Activated T-helper 1 cell treated with anti-CD3 and anti-CD28 coated beads, Interleukin-2, amount 50 U/mL, for 16 hours (primary cell): ENCODE results near the gene FBXO8.

Source experiments
- DNase-seq, 2 donors: peaks; one replicate each; pipeline ENCODE4 v3.0.0-alpha.2; 2020; ENCODE audit warnings: low read depth in 1 of 2, low spot score in 1 of 2

FBXO8 gene

DNA sequence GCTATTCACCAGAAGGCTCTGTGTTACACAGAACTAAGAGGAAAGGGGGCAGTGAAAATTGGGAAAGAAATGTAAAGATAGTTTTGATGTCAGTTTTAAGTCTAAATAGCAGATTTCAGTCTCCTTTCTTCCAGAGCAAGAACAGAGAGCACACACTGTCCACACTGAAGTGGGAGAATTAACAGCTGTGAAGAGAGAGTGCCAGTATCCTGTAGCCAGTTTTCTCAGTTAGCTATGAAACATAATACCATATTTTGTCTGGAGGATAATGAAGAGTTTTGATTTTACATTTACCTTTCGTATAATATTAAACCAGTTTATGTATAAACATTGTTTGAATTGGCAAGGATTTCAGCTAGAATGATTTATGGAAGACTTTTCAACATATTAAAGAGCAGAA, 35.1 kb downstream of the FBXO8 start:
- DNase-seq = no peak

DNA sequence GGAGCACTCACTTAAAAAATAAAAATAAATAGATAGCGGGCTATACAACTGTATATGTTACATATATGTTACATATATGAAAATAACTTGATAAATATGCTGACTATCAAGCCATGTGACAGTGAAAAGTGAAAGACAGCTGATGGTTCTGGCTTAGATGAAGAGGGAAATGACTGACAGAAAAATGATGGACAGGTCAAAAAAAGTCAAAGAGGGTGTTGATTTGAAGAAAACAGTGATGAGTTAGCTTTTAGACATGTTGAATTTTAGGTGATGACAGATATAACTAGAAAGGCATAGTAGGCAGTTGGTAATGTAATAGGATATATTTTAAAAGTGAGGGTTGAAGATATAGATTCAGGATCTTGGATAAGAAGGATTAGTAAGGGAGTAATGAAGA, 37.8 kb downstream of the FBXO8 start:
- DNase-seq = no peak

DNA sequence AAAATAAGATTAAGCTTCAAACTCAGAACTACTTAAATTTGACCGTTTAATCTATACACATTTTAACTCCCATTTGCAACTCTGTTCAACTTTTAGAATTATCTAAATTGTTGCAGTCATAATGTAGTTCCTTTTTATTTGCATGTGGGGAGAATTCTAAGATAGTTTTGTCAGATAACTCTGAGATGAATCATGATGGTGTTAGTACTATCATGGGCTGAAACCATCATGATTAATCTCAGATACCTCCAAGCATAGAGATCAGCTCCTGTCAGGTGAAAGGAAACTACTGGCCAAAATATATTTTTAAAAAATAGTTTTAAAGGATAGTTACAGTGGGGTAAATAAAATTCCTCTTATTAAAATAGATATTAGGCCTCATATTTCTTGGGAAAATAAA, 39.0 kb downstream of the FBXO8 start:
- no peak for DNase-seq

DNA sequence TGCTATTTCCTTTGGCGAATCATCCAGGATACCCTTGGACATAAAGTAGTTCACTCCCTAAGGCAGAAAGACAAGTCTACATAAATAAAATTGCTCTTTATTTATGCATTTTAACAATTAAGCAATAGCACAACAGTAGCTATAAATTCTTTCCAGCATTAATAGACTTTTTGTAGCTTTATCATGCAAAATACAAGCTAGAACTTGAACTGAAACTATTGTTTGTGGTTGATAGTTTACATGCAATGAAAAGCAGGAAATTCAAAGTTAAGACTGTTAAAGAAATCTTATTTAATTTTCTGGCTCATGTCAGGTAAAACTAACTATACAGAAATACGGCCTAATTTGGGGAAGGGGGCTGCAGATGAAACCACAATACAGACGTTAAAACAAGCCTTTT, 42.3 kb downstream of the FBXO8 start:
- no peak for DNase-seq

DNA sequence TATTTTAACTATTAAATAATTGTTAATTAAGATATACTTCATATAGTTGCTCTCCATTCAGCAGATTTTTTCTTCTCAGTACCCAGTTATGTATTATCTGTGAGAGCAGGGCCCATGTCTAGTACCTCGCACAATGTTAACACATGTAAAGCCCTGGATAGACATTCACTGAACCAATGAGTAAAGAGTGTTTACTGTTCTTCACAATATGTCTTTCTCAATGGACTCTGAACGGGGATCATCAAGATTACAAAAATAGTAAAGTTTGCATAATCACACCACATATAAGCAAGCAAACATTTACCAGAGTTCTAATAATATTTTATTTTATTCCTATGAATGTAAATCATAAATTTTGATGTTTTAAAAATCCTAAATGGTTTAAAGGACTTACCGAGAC, 47.1 kb downstream of the FBXO8 start:
- DNase-seq = no peak

DNA sequence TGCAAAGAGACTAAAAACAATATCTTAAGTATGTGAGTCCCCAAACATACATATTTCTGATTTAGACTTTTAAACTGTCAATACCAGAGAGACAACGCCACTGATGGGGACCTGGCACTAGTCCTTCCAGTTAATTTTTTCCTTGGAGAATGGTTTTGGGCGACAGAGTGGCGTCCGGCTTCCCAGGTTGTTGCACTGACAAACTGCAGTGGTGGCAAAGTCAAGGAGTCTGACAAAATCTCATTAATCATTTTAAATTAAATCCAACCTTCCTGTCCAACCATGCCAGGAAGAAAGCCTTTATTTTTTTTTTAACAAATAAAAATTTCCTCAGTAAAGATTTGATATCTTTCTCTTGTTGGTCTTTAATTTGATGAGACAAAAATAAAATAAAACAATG, 52.8 kb downstream of the FBXO8 start:
- no peak for DNase-seq

DNA sequence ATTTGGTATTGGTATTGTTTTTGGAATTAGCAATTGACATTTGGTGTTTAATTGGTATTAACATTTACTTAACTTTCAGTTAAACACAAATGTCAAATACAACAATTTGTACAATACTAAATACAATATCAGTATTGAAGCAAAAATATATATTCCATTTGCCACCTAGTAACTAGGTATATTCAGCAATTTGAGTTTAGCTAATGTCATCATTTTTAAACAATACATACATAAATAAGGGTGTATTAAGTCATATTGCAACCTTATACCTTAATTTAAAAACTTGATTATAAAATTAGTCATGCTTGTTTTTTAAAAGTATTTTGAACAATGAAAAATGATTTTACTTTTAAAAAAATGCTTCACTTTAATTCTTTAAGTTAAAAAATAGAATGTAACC, 53.3 kb downstream of the FBXO8 start:
- DNase-seq = no peak

DNA sequence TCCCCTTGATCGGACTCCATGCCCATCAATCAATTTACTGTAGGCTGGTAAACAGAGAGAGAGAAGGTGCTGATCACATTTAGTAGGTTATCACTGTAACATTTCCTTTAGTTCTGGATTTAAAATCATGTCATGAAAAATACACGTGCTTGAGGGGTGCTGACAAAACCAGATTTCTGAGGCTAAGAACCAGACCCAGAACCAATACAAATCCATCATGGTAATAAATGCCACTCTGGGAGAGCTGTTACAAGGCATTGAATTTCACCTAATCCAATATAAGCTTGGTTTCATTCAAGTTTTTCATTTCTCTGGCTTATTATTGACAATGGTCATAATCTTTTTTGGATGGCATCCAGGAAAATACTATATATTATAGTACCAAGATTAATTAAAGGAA, 54.5 kb downstream of the FBXO8 start:
- DNase-seq = no peak

DNA sequence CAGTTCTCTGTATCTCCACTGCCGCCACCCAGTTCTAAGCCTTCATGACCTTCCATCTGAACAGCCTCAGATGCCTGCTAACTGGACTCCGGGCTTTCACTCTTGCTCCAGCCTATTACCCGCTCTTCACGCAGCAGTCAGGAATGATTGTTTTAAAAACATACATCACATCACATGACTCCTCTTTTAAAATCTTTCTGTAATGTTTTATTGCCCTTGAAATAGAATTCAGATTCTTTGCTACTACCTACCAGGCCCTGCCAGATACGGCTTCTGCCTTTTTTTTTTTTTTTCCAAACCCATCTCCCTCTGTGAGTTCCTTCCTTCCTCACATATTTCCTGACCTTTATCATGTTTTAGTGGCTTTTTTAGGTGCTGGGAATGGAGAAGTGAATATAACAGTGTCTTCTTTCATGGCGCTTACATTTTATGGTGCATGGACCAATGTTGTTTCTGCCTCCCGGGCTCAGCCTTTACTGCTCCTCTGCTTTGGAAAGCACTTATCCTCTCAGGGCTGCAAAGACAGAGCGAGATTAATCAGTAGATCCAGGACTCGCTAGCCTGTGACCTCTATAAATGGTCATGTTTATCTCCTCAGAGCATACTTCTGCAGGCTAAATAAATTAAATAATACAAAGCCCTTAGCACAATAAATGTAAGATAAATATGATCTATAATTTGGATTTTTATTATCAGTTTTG, 58.0 kb downstream of the FBXO8 start:
- no peak for DNase-seq

DNA sequence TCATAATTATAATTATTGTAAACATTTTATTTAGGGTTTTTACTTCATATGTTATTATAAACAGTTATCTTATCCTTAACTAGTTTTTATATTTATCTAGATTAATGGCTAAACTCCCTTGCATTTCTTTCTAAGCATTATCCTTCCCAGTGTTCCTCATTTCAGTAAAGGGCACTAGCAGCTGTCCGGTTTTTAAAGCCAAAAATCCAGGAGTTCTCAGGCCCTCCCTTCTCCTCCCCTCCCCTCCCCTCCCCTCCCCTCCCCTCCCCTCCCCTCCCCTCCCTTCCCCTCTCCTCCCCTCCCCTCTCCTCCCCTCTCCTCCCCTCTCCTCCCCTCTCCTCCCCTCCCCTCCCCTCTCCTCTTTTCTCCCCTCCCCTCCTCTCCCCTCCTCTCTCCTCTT, 58.9 kb downstream of the FBXO8 start:
- no peak for DNase-seq

DNA sequence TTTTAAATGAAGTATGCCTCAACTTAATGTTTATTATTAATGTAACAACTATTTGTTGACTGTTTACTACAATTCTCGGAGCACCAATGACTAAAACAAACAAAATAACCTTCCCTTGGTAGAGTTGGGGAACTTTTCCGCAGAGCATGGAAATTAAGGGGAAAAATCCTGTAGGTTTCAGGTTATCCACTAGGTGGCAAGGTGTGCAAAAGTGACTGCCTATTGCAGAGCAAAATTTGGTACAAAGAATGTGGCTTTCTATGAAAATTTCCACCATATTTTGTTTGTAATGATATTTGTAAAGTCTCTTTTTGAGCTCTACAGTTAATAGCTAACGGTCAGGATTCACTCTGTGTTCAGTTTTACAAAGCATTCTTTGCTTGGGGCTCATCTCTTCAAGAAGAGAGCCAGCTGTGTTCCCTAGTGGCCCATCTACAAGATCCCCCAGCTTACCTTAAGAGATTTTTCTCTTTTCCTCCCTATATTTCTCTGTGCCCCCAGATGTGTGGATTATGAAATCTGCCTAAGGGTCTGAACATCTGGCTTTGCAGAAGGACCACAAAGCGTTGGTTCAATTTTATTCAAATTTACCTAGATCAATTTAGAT, 61.1 kb downstream of the FBXO8 start:
- DNase-seq = no peak

DNA sequence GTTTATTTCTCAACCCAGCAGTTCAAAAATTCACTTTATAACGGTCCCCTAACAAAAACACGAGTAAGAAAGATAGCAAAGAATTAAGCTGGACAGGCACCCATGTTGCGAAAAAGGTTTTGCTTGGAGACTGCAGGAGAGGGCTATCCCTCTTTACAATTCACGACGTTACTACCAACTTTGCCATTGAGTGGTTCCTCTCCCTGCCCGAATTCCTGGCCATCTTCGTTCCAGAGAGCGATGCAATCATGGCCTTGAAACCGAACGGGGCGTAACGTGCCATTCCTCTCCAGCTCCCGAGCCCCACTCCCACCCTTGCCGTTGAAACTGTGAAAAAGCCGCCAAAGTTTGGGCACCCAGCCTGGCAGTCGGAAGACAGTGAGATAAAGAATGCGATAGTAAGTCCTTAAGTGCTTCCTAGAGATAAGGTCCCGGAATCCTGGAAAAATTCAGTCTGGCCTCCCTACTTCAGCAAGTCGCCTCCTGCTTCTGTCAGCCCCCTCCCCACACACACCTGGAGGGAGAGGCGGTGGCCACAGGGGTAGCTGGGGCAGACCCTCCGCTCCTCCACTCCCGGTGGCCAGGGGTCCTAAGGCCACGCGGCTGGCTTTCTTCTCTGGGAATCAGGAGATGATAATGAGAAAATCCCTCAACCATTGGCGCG, 65.2 kb downstream of the FBXO8 start:
- DNase-seq = no peak

DNA sequence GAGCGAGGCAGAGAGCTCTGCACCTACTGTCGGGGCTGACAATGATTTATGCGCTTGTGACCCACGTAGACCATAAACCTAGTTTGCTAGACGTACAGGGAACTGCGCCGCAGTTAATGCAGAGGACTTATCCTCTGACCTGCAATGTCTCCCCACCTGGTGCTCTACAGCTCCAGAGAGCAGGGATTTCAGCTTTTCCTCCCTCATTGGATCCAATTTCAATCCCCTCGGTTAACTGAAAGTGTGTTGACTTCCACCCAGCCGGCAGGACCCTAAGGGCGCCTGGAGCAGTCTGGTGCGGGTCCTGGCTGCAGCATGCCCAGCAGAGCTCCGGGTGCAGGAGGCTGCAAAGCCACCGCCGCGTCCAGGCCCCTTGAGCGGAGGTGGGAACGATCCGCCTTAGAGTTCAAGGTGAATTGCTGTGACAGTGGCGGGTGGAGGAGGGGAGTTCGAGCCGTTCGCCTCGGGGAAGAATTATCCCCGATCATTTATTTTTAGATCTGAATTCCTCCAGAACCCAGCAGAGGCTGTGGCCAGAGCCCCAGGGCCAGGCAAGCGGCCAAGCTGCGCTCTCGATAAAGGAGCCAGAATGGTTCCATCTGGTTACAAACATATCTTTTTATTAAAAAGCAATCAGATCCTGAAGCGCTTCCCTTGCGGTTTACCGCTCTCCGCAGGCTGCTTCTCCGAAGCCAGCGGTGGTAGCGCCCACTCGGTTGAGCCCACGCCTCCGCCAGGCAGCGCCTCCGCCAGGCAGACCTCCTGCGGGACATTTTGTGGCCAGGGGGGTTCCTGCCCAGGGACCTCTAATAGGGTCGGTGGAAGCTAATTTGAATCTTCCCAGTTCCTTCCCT, 66.0 kb downstream of the FBXO8 start:
- DNase-seq = no peak

DNA sequence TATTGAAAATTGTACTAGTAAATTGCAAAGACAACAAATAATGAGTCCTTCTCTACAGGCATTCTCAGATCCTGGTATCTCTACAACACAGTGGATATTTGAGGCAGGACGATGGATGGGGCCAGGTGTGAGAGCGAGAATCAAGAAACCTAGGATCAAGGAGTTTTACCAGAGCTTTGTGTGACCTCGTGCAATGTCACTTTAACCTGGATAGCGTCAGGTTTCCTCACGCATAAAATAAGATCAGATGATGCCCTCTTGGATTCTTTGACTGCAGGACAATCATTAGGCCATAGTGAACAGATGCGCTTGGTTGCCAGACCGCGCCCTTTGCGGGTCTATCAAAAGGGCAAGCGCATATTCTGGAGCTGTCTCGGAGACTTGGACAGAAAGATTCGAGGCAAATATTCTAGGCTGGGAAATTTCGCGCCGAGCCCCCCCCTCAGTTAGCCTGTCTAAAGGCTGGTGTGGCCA, 66.6 kb downstream of the FBXO8 start:
- no peak for DNase-seq

DNA sequence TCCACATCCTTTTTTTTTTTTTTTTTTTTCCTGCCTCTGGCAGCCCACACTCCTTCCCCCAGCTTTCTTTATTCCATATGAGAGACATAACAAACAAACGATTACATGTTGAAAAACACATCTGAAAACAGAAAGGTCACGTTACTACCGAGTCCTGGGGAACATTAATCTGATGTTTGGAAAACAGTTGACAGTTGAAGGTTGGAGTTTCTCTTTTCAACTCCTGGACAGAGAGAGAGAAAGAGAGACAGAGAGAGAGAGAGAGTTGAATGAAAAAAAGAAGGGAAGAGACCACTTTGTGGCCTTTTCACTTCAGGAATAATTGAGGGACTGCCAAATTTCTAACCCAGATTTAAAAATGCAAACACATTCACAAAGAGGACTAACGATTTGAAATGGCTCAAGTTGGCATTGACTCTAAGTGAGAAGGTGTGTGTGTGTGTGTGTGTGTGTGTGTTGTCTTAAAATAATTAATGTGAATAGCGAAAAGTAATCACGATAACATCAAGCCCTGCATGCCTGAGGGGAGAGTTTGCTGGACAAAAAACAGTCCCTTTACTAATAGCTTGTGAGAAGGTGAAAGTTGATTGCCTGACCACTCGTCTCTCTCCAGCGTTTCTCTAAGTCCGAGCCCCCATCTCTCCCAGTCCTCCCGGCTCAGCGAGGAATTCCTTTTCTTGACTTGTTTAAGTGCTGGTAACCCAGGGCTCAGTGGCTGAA, 67.3 kb downstream of the FBXO8 start:
- DNase-seq = no peak

DNA sequence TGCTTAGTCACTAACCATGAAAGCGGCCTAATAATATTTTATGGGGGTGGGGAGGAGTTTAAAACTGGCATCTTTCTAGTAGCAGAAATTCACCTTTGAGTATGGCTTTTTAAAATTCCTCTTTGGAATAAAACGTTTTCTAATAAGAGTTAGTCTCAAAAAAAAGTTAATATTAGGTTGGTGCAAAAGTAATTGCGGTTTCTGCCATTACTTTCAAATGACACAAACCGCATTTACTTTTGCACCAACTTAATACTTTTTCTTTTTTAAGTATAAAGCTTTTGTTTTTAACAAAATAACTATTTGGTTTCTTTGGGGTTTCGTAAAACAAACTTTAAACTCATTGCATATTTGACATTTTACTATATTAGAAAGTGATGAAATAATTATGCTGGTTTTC, 68.4 kb downstream of the FBXO8 start:
- no peak for DNase-seq

DNA sequence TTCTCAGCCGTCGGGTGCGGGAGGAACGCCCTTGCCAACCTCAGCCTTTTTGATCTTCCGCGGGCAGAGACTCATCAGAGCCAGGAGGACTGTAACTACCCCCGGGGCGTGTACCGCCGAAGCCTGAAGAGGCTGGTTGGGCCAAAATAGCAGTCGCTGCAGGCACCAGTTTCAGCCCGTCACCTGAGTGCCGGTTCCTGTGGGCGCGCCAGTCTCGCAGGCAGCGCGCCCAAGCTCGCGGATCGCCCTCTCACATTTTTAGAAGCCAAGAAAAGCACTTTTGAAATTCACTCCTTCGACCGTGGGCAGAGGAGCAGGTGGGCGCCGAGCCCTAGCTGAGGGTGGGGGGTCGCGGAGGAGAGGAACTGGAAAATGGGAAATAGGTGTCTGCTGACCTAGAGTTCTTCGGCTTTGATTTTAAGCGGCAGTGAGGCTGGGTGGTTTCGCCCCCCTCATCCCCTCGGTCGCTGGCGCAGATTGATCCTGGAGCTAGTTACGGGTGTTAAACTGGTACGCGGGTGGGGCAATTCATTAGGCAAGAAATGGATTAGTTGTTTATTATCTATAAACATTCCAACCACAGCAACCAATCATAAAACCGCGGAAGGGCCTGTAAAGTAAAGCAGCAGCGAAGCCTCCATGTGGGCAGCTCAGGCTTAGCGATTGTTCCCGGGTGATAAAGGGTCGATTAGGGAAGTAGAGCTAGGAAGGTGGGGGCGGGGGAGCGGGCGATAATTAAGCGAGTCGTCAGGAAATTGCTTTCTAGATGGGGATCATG, 69.2 kb downstream of the FBXO8 start:
- DNase-seq = no peak

DNA sequence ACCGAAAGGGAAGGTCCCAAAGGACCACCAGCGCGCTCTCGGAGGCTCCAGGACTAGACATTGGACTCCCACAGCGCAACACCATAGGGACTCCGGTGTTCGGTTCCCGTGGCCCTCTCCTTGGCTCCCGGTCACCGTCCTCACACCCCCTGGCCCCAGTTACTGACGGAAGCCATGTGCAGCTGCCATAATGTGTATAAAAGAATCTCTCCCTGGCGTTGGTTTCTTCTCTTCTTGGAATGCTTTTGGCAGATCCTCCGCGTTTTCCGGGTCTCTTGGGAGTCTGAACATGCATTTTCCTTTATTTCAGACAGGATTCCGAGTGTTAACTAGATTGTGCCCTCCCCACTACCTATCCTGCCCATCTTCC, 69.8 kb downstream of the FBXO8 start:
- DNase-seq = no peak

DNA sequence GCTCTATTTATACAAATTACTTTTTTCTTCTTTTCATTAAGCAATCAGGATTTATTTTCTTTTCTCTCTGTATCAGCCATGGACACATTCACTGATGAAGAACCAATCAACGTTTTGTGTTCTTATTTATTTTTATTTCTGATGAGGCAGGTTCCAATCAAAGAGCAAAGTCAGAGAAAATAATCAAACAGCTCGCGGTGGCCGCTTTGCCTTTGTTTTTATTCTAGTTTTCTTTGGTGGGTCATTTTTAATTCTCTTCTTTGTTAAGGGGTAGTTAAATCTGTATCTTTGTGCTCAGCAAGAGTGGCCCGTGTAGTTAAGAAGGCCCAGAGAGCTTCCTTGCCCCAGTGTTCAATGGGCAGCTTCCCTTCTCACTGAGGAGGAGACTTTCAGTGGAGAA, 71.4 kb downstream of the FBXO8 start:
- no peak for DNase-seq

DNA sequence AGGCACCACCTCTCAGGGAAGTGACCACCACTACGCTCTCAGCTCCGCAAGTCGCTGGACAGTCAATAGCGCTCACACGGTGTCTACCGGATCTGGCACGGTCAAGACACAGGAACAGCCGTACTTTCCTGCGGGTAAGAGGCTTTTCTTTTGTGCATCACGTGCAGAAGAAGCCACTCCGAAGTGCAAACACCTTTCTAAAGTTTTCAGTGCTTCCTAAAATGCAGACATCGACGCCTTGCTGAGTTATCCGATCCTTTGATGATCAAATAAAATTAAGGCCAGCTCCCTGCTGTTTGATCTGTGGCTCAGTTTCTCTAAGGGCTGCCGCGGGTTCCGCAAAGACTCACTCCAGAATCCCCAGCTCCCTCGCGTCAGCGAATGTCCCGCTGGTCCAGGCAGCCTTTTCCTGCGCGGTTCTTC, 71.8 kb downstream of the FBXO8 start:
- no peak for DNase-seq
